Adrenal gland (tissue), 12 donors: Measurements from ENCODE around the gene DYSF. TPM values are rescaled to one million over a fixed set of nuclear protein-coding genes. Genes with fewer than 3 reads are reported as not detected.

ENCODE experiments used
- DNase-seq, 7 donors: peaks; one replicate each; pipeline ENCODE4 v3.0.0-alpha.2; 2019 to 2020
- H3K27ac ChIP-seq, 5 donors: fragments of 200-600 bp; sonication (generic) in 4 of 5; 1 replicate in 3 of 5; 2 replicates in 2 of 5; pipeline versions ENCODE4 v1.5.1 to v1.8.0; 2016 to 2020; ENCODE audit warnings: mild to moderate bottlenecking in 1 of 5
- H3K27me3 ChIP-seq: fragments of 200-600 bp; 2 replicates; pipeline ENCODE4 v1.8.0; 2021
- H3K36me3 ChIP-seq, 2 donors: fragments of 200-600 bp; replicated peaks in 1 of 2; 1 replicate in 1 of 2; 2 replicates in 1 of 2; pipeline versions ENCODE4 v1.5.1 to v1.8.0; 2018 to 2022
- H3K4me1 ChIP-seq, 2 donors: fragments of 200-600 bp; replicated peaks in 1 of 2; 1 replicate in 1 of 2; 2 replicates in 1 of 2; pipeline versions ENCODE4 v1.5.1 to v1.8.0; 2018 to 2021
- H3K4me3 ChIP-seq, 4 donors: fragments of 200-600 bp; sonication (generic) in 3 of 4; one replicate each; pipeline ENCODE4 v1.5.1; 2016 to 2018
- H3K9me3 ChIP-seq, 3 donors: fragments of 200-600 bp; sonication (generic) in 1 of 3; replicated peaks in 1 of 3; 1 replicate in 2 of 3; 2 replicates in 1 of 3; pipeline versions ENCODE4 v1.5.1 to v1.8.0; 2016 to 2021
- POLR2A ChIP-seq, 2 donors: fragments of 450-650 bp; IDR thresholded peaks; one replicate each; pipeline ENCODE4 v1.6.1; 2017; ENCODE audit warnings: antibody characterized with exemption in 2 of 2, mild to moderate bottlenecking in 2 of 2, moderate library complexity in 1 of 2
- WGBS, 4 donors: extraction: QIAGEN DNeasy Blood & Tissue Kit in 2 of 4; methylation state at CpG; one replicate each; pipeline versions ENCODE4 v1.1.5 to v1.1.7; 2013 to 2017; 5-methylcytosine and 5-hydroxymethylcytosine counted together
- intact Hi-C, 2 donors: fragments of 100-400 bp; cut with DNase I; formaldehyde crosslinking; loops; one replicate each; pipeline versions ENCODE4 v1.14.1 to v1.15.0; 2022 to 2023
- polyA plus RNA-seq, 3 donors: library from polyadenylated mRNA; stranded (reverse); fragments of 200-250 nt in 2 of 3; fragments of 350-450 nt in 1 of 3; fragmentation: Illumina TruSeq in 1 of 3; extraction: RNeasy Lipid Tissue Mini Kit (QIAGEN cat#74804) in 1 of 3; gene quantifications; one replicate each; pipeline ENCODE4 v1.2.3, GENCODE V29; 2013 to 2014
- total RNA-seq, 9 donors: library from RNA; depleted of rRNA in 4 of 9; stranded (reverse); fragments of >200 nt in 4 of 9; fragments of 120-200 nt in 1 of 9; fragmentation: NEBNext Ultra II Directional in 1 of 9; extraction: Animal tissue kit (Norgen Biotek cat#: 25700) in 1 of 9; gene quantifications; one replicate each; pipeline versions ENCODE4 v1.1.0 to v1.2.4, GENCODE V29; 2013 to 2023
- TF ChIP-seq, protein P1 (sequence below), 6 experiments: fragments of 450-650 bp in 4 of 6; fragments of 200-600 bp in 2 of 6; sonication (generic) in 1 of 6; IDR thresholded peaks; 1 replicate in 5 of 6; 2 replicates in 1 of 6; pipeline versions ENCODE4 v1.5.1 to v1.8.0; 2016 to 2021; ENCODE audit warnings: antibody characterized with exemption in 6 of 6, mild to moderate bottlenecking in 2 of 6, moderate library complexity in 1 of 6
- donor health status: healthy with polysubstance abuse.
- donor health status: Bipolar disorder and iron deficiency.
- donor health status: DM: yes; HTN: yes; CAD: no.
- donor health status: DM: no; HTN: no; CAD: no.
- donor health status: DM: no; HTN: no; CAD: no.
- donor health status: DM: yes; HTN: yes; CAD: no.

Gene DYSF
- total and polyA plus RNA-seq, 12 donors = 3.2 to 22.4 (median 15.3) TPM

DNA sequence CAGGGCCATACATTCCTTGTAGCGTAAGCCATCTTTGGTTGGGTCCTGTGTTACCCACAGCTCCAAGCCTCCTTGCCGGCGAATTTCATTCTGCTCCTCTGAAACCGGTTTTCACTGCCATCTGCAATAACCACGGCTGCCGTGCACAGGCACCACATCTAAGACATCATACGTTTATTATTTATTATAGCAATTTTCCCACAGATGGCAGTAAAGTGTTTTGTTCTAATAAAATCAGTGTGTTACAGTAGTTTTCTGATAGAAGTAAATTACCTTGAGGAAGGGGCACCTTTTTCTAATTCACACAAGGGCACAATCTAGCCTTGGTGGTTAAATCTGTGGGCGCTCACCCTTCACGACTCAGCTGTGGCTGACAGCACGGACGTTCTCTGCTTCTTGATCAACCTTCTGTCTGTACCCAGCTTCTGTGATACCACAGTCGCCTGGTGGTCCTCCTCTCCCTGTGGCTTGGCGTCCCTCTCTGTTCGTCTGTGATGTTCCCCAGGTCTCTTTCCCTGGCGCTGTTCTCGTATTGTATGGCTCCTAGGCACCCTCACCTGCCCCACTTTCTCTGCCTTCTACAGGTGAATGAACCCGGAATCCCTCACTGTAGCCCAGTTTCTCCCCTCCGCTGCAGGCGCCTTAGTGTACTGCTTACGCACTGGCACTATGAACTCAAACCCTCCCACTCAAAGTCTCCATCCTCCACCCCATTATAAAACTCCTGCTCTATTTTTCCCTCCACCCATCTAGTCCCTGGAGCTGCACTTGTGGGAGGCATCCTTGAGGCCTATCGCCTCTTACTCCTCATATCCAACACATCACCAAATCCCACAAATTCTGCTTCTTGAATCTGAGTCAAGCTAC is 236.8 kb downstream of the DYSF start:
- Histone ChIP-seq H3K9me3 (no peaks in the 10 kb centered on the region), H3K27ac (no peak overlapping the region), H3K4me1 (no peaks in the 10 kb centered on the region), H3K36me3 (no peaks in the 10 kb centered on the region), H3K4me3 (no peak overlapping the region), H3K27me3 (no peaks in the 10 kb centered on the region)
- intact Hi-C loops = no loop called here
- WGBS, 4 donors = 89 to 93% (median 90%) methylated on average over 21 of the region's 21 CpGs
- no peak for DNase-seq
- TF ChIP-seq, protein P1, sequence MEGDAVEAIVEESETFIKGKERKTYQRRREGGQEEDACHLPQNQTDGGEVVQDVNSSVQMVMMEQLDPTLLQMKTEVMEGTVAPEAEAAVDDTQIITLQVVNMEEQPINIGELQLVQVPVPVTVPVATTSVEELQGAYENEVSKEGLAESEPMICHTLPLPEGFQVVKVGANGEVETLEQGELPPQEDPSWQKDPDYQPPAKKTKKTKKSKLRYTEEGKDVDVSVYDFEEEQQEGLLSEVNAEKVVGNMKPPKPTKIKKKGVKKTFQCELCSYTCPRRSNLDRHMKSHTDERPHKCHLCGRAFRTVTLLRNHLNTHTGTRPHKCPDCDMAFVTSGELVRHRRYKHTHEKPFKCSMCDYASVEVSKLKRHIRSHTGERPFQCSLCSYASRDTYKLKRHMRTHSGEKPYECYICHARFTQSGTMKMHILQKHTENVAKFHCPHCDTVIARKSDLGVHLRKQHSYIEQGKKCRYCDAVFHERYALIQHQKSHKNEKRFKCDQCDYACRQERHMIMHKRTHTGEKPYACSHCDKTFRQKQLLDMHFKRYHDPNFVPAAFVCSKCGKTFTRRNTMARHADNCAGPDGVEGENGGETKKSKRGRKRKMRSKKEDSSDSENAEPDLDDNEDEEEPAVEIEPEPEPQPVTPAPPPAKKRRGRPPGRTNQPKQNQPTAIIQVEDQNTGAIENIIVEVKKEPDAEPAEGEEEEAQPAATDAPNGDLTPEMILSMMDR (IDR thresholded peaks at IDR 0.05) = peak in 1 of 6 experiments; percentile 4
- TF ChIP-seq POLR2A (IDR thresholded peaks at IDR 0.05) = no peak

DNA sequence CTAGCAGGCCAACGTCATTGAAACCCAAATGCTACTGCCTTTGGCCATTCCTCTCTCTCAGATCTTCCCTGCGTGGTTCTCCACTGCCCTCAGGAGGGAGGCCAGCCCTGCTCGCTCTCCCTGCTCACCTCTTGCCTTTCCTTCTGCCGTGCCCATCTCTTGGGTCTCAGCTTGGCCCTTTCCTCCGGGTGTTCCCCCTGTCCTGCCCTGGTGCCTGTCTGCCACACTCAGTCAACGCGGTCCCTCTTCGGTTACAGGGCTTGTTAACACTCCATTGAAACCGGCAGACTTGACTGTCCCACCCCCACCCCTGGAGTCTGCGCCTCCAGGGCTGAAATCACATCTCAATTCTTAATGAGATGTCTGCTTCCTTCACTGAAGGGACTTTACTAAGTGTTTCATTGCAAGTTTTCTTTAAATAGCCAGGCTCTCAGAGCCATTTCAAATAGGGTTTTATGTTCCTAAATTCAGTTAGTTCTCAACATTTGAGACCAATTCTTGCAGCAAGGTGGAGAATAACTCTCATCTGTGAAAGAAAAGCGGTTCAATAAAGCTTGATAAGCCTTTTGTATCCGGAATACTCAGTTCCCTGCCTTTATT is 237.6 kb downstream of the DYSF start:
- H3K4me3 ChIP-seq = no peak overlapping the region
- H3K9me3 ChIP-seq = no peaks in the 10 kb centered on the region
- intact Hi-C loops = no loop called here
- TF ChIP-seq, protein P1 (IDR thresholded peaks at IDR 0.05) = no peak
- no peak for TF ChIP-seq POLR2A (IDR thresholded peaks at IDR 0.05)
- no peak overlapping the region for H3K27ac ChIP-seq
- DNase-seq = no peak
- 82 to 85% (median 83%) methylated on average over 12 of the region's 12 CpGs for WGBS, 4 donors
- no peaks in the 10 kb centered on the region for H3K36me3 ChIP-seq
- no peaks in the 10 kb centered on the region for H3K27me3 ChIP-seq
- no peaks in the 10 kb centered on the region for H3K4me1 ChIP-seq

DNA sequence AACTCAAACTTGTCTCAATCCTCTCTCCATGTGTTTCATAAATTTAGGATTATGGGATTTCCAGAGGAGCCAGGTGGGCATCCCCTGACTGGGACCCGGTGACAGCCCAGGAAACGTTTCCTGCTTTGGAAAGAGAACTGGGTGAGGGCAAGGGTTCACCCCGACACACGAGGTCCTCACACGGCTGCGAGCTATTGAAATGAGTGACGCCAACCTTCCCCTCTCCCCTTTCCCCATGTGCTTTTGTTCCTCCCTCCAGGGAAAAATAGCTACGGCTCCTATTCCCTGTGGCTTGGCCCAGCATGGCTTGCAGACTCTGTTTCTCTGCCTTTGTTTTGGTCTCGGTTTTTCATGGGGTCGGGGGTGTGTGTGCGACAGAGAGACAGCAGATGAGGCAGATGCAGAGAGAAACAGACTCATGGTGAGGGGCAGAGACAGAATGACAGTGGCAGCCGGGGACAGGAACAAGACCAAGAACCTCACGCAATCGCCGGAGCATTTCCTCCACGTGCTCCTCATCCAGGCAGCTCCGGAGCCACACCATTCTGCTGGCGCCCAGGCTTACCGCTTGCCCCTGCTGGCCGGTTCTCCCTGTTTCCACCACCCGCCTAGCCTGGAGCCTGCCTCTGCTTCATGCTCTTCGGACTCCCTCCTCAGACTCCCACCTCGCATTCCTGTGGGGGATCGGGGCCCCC is 238.5 kb downstream of the DYSF start:
- 59 to 65% (median 61%) methylated on average over 19 to 24 of the region's 24 CpGs for WGBS, 4 donors
- Histone ChIP-seq H3K9me3 (no peaks in the 10 kb centered on the region), H3K27me3 (no peaks in the 10 kb centered on the region), H3K27ac (no peak overlapping the region), H3K36me3 (no peaks in the 10 kb centered on the region), H3K4me3 (no peak overlapping the region), H3K4me1 (no peaks in the 10 kb centered on the region)
- TF ChIP-seq, protein P1 (IDR thresholded peaks at IDR 0.05) = no peak
- no peak for TF ChIP-seq POLR2A (IDR thresholded peaks at IDR 0.05)
- intact Hi-C loops = no loop called here
- DNase-seq = no peak

DNA sequence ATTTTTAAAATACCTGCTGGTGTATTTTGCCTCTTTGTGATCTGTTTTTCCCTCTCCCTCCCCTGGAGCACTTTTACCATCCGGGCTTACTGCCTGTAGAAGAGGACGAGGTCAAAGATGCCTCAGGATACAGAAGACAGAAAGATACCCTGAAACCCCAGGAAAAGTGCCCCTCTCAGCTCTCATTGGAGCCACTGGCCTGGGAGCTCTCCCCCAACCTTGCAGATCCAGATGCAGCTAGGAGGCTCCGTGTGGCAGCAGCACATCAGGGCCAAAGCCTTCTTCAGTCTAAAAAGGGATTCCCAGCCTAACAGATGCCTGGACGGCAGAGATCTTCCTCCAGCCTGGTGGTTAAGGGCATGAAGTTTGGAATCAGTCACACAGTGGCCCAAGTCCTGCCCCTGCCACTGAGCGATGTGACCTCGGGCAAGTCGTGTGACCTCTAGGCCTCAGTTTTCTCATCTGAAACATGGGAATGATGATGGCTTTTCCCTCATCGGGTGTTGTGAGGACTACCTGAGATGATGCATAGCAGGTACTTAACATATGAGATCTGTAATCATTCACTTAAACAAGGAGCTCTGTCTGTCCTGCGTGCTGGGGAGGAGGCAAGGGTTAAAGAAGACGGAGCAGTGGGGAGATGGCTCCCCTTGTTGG is 239.4 kb downstream of the DYSF start:
- WGBS, 4 donors = 76 to 88% (median 84%) methylated on average over 5 to 10 of the region's 10 CpGs
- Histone ChIP-seq H3K27me3 (no peaks in the 10 kb centered on the region), H3K4me3 (no peak overlapping the region), H3K9me3 (no peaks in the 10 kb centered on the region), H3K36me3 (no peaks in the 10 kb centered on the region), H3K4me1 (no peaks in the 10 kb centered on the region), H3K27ac (no peak overlapping the region)
- intact Hi-C loops = no loop called here
- DNase-seq = no peak
- no peak for TF ChIP-seq POLR2A (IDR thresholded peaks at IDR 0.05)
- TF ChIP-seq, protein P1 (IDR thresholded peaks at IDR 0.05) = no peak
